Caco-2 (cell line): ENCODE results near the gene RAB26. TPM values are rescaled to one million over a fixed set of nuclear protein-coding genes. Genes with fewer than 3 reads are reported as not detected.

Source experiments
- BruUV-seq: library from RNA; stranded (reverse); fragments of 400-500 nt; replicated peaks from 2 replicates; lab custom pipeline; 2021; lab: Mats Ljungman, UMichigan
- CTCF ChIA-PET: fragments of 300-600 bp; sonication (Branson Sonifier 250); formaldehyde crosslinking; loops from one replicate; lab custom pipeline; 2022; ENCODE audit warnings: antibody characterized with exemption; lab: Charles Lee
- POLR2A ChIA-PET: fragments of 300-600 bp; sonication (Branson Sonifier 250); formaldehyde crosslinking; loops from one replicate; lab custom pipeline; 2022; ENCODE audit warnings: antibody characterized with exemption; lab: Charles Lee
- DNase-seq, 2 experiments: peaks; one replicate each; pipeline versions ENCODE4 v3.0.0 to v3.0.0-alpha.2; 2020 to 2022
- H3K27me3 ChIP-seq: replicated peaks from 2 replicates; pipeline ENCODE4 v1.6.0; 2011; ENCODE audit warnings: low read length; ENCODE audit not compliant: control insufficient read depth, insufficient read depth
- H3K36me3 ChIP-seq: 2 replicates; pipeline ENCODE4 v1.5.1; 2011; ENCODE audit warnings: low read length; ENCODE audit not compliant: control insufficient read depth, insufficient read depth
- H3K4me1 ChIP-seq: fragments of 250-450 bp; sonication (Bioruptor Pico); 2 replicates; pipeline ENCODE4 v1.5.1; 2020; ENCODE audit warnings: mild to moderate bottlenecking
- H3K4me3 ChIP-seq: 2 replicates; pipeline ENCODE4 v1.5.1; 2011; ENCODE audit warnings: low read depth, mild to moderate bottlenecking, control low read depth, low read length
- H3K9me3 ChIP-seq: fragments of 250-450 bp; sonication (Bioruptor Pico); 2 replicates; pipeline ENCODE4 v1.5.1; 2020; ENCODE audit warnings: mild to moderate bottlenecking, moderate library complexity
- H3K27ac Mint-ChIP-seq: one replicate; pipeline ENCODE4 v1.8.0; 2022; ENCODE audit warnings: mixed read lengths; ENCODE audit not compliant: unreplicated experiment
- H3K27me3 Mint-ChIP-seq: one replicate; pipeline ENCODE4 v1.8.0; 2022; ENCODE audit warnings: mixed read lengths; ENCODE audit not compliant: insufficient read depth, unreplicated experiment
- H3K36me3 Mint-ChIP-seq: one replicate; pipeline ENCODE4 v1.8.0; 2022; ENCODE audit warnings: mild to moderate bottlenecking, mixed read lengths; ENCODE audit not compliant: insufficient read depth, unreplicated experiment
- H3K4me1 Mint-ChIP-seq: one replicate; pipeline ENCODE4 v1.8.0; 2022; ENCODE audit warnings: low read depth, mixed read lengths; ENCODE audit not compliant: unreplicated experiment
- H3K4me3 Mint-ChIP-seq: one replicate; pipeline ENCODE4 v1.8.0; 2022; ENCODE audit warnings: mild to moderate bottlenecking, moderate library complexity, mixed read lengths; ENCODE audit not compliant: unreplicated experiment
- H3K9me3 Mint-ChIP-seq: one replicate; pipeline ENCODE4 v1.8.0; 2022; ENCODE audit warnings: mixed read lengths; ENCODE audit not compliant: unreplicated experiment
- intact Hi-C: fragments of 100-400 bp; cut with micrococcal nuclease; formaldehyde crosslinking; loops from one replicate; pipeline ENCODE4 v1.10.0; 2022; ENCODE audit not compliant: unreplicated experiment
- total RNA-seq: library from RNA; stranded (reverse); gene quantifications from 2 replicates; pipeline ENCODE4 v1.2.3, GENCODE V29; 2022
- TF ChIP-seq, protein P1 (sequence below), 2 experiments: fragments of 200-600 bp in 1 of 2; IDR thresholded peaks; 1 replicate in 1 of 2; 2 replicates in 1 of 2; pipeline versions ENCODE4 v1.5.1 to v1.8.0; 2011 to 2022; ENCODE audit warnings: antibody characterized with exemption in 1 of 2, control low read depth in 1 of 2, inconsistent platforms in 1 of 2, low read depth in 1 of 2, low read length in 1 of 2, mild to moderate bottlenecking in 1 of 2, moderate library complexity in 1 of 2; ENCODE audit not compliant: insufficient read depth in 1 of 2, severe bottlenecking in 1 of 2, unreplicated experiment in 1 of 2

Gene RAB26
- total RNA-seq, 1 experiment from 2014 or later: 1.0 TPM

DNA sequence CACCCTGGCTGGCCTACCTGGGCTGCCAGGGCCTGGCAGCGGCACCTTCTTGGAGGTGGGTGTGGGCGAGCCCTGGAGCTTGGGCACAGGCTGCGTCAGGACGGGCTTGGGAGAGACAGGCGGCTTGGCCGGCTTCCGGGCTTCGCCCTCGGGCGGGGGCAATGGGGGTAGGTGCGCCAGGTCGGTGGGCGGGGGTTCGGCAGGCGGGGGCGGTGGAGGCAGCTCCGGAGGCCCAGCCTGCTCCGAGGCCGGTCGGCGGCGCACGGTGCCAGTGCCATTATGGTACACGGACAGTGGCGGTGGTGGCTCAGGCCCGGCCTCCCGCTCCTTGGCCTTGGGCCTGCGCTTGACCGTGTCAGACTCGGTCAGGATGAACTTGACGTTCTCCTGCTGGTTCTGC lies 31.2 kb downstream of the RAB26 start:
- DNase-seq: no peak
- POLR2A ChIA-PET: no interaction called here
- no peaks in the 10 kb centered on the region for H3K27me3 Mint-ChIP-seq

DNA sequence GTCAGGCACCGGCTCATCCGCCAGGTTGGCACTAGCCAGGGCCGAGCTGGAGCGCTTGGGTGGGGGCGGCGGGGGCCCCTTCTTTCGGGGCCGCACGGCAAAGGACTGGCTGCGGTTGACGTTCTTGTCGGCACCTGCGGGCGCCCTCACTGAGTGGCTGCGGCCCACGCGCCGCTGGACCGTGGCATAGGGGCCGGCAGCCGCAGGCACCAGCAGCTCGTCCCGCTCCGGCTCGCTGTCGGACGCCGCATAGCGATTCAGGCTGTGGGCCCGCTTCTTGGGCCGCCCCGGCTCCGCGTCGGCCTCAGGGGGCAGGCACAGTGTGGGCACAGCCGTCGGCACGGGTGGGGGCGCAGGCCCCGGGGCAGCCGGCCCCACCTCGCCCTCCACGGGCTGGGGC lies 32.0 kb downstream of the RAB26 start:
- Histone ChIP-seq H3K9me3 (no peaks in the 10 kb centered on the region), H3K4me3 (no peak overlapping the region), H3K4me1 (no peaks in the 10 kb centered on the region), H3K36me3 (no peaks in the 10 kb centered on the region; the same call in 1 of the 2 replicates), H3K27me3 (no peaks in the 10 kb centered on the region)
- Mint-ChIP-seq H3K27ac (no peak overlapping the region), H3K4me1 (peaks cover 6% of the 10 kb centered on the region), H3K36me3 (peaks cover 36% of the 10 kb centered on the region), H3K9me3 (no peaks in the 10 kb centered on the region), H3K27me3 (no peaks in the 10 kb centered on the region), H3K4me3 (no peak overlapping the region)
- TF ChIP-seq, protein P1, sequence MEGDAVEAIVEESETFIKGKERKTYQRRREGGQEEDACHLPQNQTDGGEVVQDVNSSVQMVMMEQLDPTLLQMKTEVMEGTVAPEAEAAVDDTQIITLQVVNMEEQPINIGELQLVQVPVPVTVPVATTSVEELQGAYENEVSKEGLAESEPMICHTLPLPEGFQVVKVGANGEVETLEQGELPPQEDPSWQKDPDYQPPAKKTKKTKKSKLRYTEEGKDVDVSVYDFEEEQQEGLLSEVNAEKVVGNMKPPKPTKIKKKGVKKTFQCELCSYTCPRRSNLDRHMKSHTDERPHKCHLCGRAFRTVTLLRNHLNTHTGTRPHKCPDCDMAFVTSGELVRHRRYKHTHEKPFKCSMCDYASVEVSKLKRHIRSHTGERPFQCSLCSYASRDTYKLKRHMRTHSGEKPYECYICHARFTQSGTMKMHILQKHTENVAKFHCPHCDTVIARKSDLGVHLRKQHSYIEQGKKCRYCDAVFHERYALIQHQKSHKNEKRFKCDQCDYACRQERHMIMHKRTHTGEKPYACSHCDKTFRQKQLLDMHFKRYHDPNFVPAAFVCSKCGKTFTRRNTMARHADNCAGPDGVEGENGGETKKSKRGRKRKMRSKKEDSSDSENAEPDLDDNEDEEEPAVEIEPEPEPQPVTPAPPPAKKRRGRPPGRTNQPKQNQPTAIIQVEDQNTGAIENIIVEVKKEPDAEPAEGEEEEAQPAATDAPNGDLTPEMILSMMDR (IDR thresholded peaks at IDR 0.05; ENCODE audit: insufficient read depth in 1 of 2, low read depth in 1 of 2, low read length in 1 of 2, severe bottlenecking in 1 of 2, unreplicated experiment in 1 of 2): no peak
- CTCF ChIA-PET: no interaction called here
- BruUV-seq: no TSS peak
- no peak for DNase-seq
- intact Hi-C loops: no loop called here
- POLR2A ChIA-PET: no interaction called here

More for the DNA sequence above, 31.2 kb downstream of the RAB26 start:
- Histone ChIP-seq H3K4me3 (no peak overlapping the region), H3K27me3 (no peaks in the 10 kb centered on the region), H3K9me3 (no peaks in the 10 kb centered on the region), H3K36me3 (no peaks in the 10 kb centered on the region; the same call in 1 of the 2 replicates), H3K4me1 (no peaks in the 10 kb centered on the region)
- intact Hi-C loops: no loop called here
- Mint-ChIP-seq H3K4me1 (peaks cover 6% of the 10 kb centered on the region), H3K27ac (no peak overlapping the region), H3K36me3 (peaks cover 45% of the 10 kb centered on the region), H3K4me3 (no peak overlapping the region), H3K9me3 (no peaks in the 10 kb centered on the region)
- TF ChIP-seq, protein P1 (IDR thresholded peaks at IDR 0.05; ENCODE audit: insufficient read depth in 1 of 2, low read depth in 1 of 2, low read length in 1 of 2, severe bottlenecking in 1 of 2, unreplicated experiment in 1 of 2): no peak
- no TSS peak for BruUV-seq
- CTCF ChIA-PET: no interaction called here

DNA sequence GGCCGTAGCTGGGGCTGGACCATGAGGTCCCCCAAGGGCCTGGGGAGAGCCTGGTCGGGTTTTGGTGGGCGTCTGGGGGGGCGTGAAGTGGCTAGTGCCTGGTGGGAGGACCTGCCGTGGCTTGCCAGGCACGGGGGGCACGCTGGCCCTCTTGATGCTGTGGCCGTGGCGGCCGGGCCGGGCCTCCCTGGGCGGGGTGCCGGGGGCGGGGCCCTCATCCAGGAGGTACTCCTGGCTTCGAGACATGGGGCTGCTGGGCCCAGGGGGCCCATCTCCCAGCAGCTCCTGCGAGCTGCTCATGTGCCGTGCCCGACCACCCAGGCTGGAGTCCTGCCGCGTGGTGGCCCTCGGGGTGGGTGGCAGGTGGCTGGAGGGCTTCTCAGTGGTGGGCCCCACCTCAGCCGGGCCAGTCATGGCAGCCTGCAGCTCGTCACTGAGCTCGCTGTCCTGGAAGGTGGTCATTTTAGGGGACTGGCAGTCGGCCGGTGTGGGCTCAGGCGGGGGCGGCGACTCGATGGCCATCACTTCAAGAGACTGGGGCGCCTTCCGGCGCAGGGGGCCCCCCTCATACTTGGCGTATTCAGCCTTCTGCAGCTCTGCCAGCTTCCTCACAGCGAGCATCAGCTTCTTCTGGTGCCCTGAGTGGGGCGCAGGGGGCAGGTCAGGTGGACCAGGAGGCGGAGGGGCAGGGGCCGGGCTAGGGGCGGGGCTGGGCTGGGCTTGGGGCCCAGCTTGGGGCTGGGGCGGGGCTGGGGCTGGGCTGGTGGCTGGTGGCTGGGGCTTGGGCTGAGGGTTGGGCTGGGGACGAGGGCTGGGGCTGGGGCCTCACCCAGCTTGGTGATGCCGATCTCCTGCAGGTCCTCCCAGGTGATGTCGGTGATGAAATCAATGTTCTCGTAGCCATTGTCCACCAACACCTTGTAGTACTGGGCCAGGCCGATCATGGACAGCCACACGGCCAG lies 32.8 kb downstream of the RAB26 start:
- Mint-ChIP-seq H3K27ac (peak overlapping the region; percentile 32), H3K4me1 (peaks cover 6% of the 10 kb centered on the region), H3K9me3 (no peaks in the 10 kb centered on the region), H3K27me3 (no peaks in the 10 kb centered on the region), H3K4me3 (no peak overlapping the region), H3K36me3 (peaks cover 28% of the 10 kb centered on the region)
- TF ChIP-seq, protein P1 (IDR thresholded peaks at IDR 0.05; ENCODE audit: insufficient read depth in 1 of 2, low read depth in 1 of 2, low read length in 1 of 2, severe bottlenecking in 1 of 2, unreplicated experiment in 1 of 2): no peak
- intact Hi-C loops: no loop called here
- BruUV-seq: no TSS peak
- CTCF ChIA-PET: no interaction called here
- no peak for DNase-seq
- H3K4me3 ChIP-seq: no peak overlapping the region
- no peaks in the 10 kb centered on the region for H3K9me3 ChIP-seq
- no peaks in the 10 kb centered on the region for H3K36me3 ChIP-seq
- H3K27me3 ChIP-seq: no peaks in the 10 kb centered on the region
- H3K4me1 ChIP-seq: no peaks in the 10 kb centered on the region
- POLR2A ChIA-PET: no interaction called here
